ENCODE data around the gene JARID2. TPM values are rescaled to one million over a fixed set of nuclear protein-coding genes. Genes with fewer than 3 reads are reported as not detected.

Gene JARID2
- total RNA-seq, 2 donors from 2014 or later = 20.7 to 50.3 TPM

DNA sequence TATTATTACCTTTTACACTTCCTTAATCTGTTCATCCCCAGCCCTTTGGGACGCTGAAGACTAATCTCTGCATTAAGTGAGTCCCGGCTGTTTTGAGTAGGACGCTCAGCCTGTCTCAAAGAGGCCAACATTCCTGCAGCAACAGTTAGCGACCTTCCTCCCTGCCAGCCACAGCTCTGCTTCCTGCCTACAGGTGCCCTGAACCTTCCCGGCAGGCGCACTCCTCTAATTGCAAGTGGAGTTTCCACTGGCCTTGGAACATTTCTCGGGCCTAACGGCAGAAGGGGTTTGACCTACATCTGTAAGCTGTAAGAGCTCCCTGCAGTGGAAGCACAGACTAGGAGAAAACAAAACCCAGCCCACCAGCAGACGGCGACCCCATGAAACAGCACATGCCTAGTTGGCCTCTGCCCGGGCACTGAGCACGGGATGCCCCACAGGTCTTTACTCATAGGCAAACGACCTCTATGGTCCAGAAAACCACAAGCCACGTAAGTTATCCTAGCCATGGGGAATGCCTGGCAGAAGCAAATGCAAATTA, 279.1 kb downstream of the JARID2 start:
- ATAC-seq (replicated peaks) = peak; percentile 25
- H3K9me3 Mint-ChIP-seq = peaks cover 4% of the 10 kb centered on the region
- no peak overlapping the region for H3K4me3 Mint-ChIP-seq
- H3K27me3 Mint-ChIP-seq = no peaks in the 10 kb centered on the region
- H3K4me1 Mint-ChIP-seq = peaks cover 11% of the 10 kb centered on the region
- peak overlapping the region; percentile 79 for H3K27ac Mint-ChIP-seq
- peaks cover 93% of the 10 kb centered on the region for H3K36me3 Mint-ChIP-seq (ENCODE audit: low read depth)

DNA sequence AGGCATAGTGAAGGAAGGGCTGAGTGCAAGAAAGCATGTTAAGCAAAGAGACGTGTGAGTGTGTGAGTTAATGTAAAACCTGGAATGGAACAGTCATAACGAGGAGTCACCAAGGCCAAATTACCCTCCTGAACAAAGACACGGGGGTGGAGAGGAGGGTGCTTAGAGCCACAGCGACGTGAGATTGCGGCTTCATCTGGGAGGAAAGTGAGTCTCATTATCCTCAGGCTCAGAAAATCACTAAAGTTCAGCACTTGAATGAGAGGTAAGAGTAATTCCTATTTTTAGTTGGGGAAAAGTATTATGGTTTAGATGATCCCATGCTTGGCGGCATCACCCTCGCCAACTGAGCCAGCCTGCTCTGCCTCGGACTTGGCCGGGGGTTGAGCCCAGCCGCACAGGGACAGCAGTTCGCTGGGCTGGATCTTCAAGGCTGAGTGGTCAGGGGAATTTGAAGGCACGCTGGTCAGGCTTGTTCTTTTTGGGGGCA, 280.4 kb downstream of the JARID2 start:
- Mint-ChIP-seq H3K9me3 (peaks cover 4% of the 10 kb centered on the region), H3K27me3 (no peaks in the 10 kb centered on the region), H3K27ac (peak overlapping the region; percentile 79), H3K4me1 (peaks cover 11% of the 10 kb centered on the region), H3K4me3 (no peak overlapping the region), H3K36me3 (ENCODE audit: low read depth) (peaks cover 93% of the 10 kb centered on the region)
- peak; percentile 67 for ATAC-seq (replicated peaks)

DNA sequence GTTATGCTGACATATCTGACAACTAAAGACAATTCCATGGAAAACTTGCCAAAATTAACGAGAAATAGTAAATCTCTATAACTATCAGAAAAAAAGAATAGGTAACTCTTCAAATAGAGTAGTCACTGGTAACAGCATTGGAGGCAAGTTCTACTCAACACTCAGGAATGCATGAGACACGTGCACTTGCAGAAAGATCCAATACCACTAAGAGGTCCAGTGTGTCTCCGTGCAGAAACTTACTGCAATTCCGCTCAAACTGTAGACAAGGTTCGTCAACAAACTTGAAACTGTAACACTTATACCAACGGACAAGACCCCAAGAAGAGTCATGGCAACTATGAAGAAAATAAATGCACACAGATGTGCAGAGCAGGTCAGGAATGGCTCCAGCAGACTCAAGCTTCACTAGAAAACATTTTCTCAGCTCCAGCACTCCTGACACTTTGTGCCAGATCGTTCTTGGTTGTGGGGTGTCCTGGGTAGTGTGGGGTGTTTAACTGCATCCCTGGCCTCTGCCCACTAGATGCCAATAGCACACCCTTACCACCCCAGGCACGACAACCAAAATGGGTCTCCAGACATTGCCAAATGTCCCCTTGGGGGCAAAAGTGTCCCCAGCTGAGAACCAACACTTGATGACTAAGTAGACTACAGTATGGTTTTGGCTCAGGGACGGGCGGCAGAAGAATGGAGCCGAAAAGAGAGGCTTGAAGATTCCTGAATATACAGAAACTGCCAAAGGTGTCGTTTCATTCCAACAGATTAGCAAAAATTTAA, 282.2 kb downstream of the JARID2 start:
- Mint-ChIP-seq H3K4me1 (peaks cover 11% of the 10 kb centered on the region), H3K36me3 (ENCODE audit: low read depth) (peaks cover 90% of the 10 kb centered on the region), H3K27ac (no peak overlapping the region), H3K27me3 (no peaks in the 10 kb centered on the region), H3K4me3 (no peak overlapping the region), H3K9me3 (peaks cover 4% of the 10 kb centered on the region)
- ATAC-seq (replicated peaks) = no peak

- Mint-ChIP-seq H3K4me1 (peaks cover 11% of the 10 kb centered on the region), H3K27me3 (no peaks in the 10 kb centered on the region), H3K4me3 (no peak overlapping the region), H3K9me3 (peaks cover 4% of the 10 kb centered on the region), H3K27ac (no peak overlapping the region), H3K36me3 (ENCODE audit: low read depth) (peaks cover 89% of the 10 kb centered on the region)
- ATAC-seq (replicated peaks) = no peak
Observed at GRCh38 chr6:15528870-15529269, 283.0 kb downstream of the JARID2 start.

GRCh38 chr6:15530411-15530810, 284.5 kb downstream of the JARID2 start:
- H3K27me3 Mint-ChIP-seq = no peaks in the 10 kb centered on the region
- peaks cover 75% of the 10 kb centered on the region for H3K36me3 Mint-ChIP-seq (ENCODE audit: low read depth)
- peaks cover 9% of the 10 kb centered on the region for H3K4me1 Mint-ChIP-seq
- ATAC-seq (replicated peaks) = no peak
- no peak overlapping the region for H3K27ac Mint-ChIP-seq
- H3K4me3 Mint-ChIP-seq = no peak overlapping the region
- H3K9me3 Mint-ChIP-seq = peaks cover 3% of the 10 kb centered on the region

- H3K4me1 Mint-ChIP-seq = no peaks in the 10 kb centered on the region
- peaks cover 60% of the 10 kb centered on the region for H3K36me3 Mint-ChIP-seq (ENCODE audit: low read depth)
- H3K4me3 Mint-ChIP-seq = no peak overlapping the region
- H3K27ac Mint-ChIP-seq = no peak overlapping the region
- H3K27me3 Mint-ChIP-seq = no peaks in the 10 kb centered on the region
- no peaks in the 10 kb centered on the region for H3K9me3 Mint-ChIP-seq
- no peak for ATAC-seq (replicated peaks)
Observed at GRCh38 chr6:15531973-15532372, 286.1 kb downstream of the JARID2 start.

DNA sequence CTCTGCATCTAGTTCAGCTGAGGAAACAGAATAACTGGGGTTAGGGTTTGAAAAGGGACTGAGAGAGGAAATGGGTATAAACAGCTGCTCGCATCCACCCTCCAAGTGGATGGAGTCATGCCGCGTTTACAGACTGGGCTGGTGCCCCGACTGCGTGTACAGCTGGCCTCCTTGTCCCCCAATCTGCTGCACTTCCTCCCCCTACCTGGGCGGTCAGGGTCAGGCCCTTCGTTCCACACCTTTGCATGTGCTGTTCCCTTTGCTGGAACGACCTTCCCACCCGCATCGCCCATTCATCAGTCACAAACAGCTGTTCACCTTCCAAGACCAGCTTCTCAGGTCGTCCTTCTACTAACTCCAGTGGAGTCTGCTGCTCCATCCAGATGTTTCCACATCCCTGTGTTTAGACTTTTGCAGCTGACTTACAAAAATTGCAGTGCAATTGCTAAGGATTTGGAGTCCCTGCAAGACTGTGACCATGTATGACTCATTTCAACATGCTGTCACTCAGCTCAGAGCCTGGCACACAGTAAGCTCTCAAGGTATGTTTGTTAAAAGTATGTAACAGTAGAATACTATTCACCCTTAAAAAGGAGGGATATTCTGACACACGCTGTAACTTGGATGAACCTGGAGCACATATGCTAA, 287.6 kb downstream of the JARID2 start:
- Mint-ChIP-seq H3K27ac (no peak overlapping the region), H3K9me3 (peaks cover 5% of the 10 kb centered on the region), H3K36me3 (ENCODE audit: low read depth) (peaks cover 50% of the 10 kb centered on the region), H3K4me3 (no peak overlapping the region), H3K27me3 (no peaks in the 10 kb centered on the region), H3K4me1 (no peaks in the 10 kb centered on the region)
- no peak for ATAC-seq (replicated peaks)

DNA sequence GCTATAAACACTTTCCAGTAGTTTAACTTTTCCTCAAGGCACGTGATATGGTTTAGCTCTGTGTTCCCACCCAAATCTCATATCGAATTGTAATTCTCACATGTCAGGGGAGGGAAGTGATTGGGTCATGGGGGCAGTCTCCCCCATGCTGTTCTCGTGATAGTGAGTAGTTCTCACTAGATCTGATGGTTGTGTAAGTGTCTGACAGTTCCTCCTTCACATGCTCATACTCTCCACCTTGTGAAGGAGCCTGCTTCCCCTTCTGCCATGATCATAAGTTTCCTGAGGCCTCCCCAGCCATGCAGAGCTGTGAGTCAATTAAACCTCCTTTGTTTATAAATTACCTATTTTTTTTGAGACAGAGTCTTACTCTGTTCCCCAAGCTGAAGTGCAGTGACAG, 289.1 kb downstream of the JARID2 start:
- peak overlapping the region; percentile 4 for H3K27ac Mint-ChIP-seq
- no peaks in the 10 kb centered on the region for H3K27me3 Mint-ChIP-seq
- H3K4me1 Mint-ChIP-seq = peaks cover 3% of the 10 kb centered on the region
- H3K36me3 Mint-ChIP-seq (ENCODE audit: low read depth) = peaks cover 37% of the 10 kb centered on the region
- peaks cover 5% of the 10 kb centered on the region for H3K9me3 Mint-ChIP-seq
- H3K4me3 Mint-ChIP-seq = no peak overlapping the region
- ATAC-seq (replicated peaks) = no peak

- Mint-ChIP-seq H3K36me3 (ENCODE audit: low read depth) (peaks cover 30% of the 10 kb centered on the region), H3K27ac (peak overlapping the region; percentile 4), H3K4me3 (no peak overlapping the region), H3K9me3 (peaks cover 5% of the 10 kb centered on the region), H3K27me3 (no peaks in the 10 kb centered on the region), H3K4me1 (peaks cover 3% of the 10 kb centered on the region)
- ATAC-seq (replicated peaks) = no peak
Observed at GRCh38 chr6:15535495-15536197, 289.8 kb downstream of the JARID2 start.

DNA sequence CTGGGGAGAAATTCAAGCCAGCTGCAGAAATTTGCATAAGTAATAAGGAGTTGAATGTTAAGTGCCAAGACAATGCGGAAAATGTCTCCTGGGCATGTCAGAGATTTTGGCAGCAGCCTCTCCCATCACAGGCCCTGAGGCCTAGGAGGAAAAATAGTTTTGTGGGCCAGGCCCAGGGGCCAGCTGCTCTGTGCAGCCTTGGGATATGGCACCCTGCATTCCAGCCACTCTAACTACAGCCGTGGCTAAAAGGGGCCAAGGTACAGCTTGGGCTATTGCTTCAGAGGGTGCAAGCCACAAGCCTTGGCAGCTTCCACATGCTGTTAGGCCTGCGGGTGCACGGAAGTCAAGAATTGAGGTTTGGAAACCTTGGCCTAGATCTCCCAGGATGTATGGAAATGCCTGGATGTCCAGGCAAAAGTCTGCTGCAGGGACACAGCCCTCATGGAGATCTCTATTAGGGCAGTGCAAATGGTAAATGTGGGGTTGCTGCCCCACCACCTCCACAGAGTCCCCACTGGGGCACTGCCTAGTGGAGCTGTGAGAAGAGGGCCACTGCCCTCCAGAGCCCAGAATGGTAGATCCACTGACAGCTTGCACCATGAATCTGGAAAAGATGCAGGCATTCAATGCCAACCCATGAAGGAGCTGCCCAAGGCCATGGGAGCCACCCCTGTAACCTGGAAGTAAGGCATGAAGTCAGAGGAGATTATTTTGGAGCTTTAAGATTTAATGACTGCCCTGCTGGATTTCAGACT, 290.5 kb downstream of the JARID2 start:
- peaks cover 5% of the 10 kb centered on the region for H3K9me3 Mint-ChIP-seq
- H3K27ac Mint-ChIP-seq = no peak overlapping the region
- H3K27me3 Mint-ChIP-seq = no peaks in the 10 kb centered on the region
- no peak overlapping the region for H3K4me3 Mint-ChIP-seq
- H3K4me1 Mint-ChIP-seq = peaks cover 3% of the 10 kb centered on the region
- H3K36me3 Mint-ChIP-seq (ENCODE audit: low read depth) = peaks cover 22% of the 10 kb centered on the region
- no peak for ATAC-seq (replicated peaks)

GRCh38 chr6:15538106-15538505, 292.2 kb downstream of the JARID2 start:
- Mint-ChIP-seq H3K4me3 (no peak overlapping the region), H3K4me1 (peaks cover 3% of the 10 kb centered on the region), H3K36me3 (ENCODE audit: low read depth) (peaks cover 9% of the 10 kb centered on the region), H3K9me3 (peaks cover 5% of the 10 kb centered on the region), H3K27ac (peak overlapping the region; percentile 61), H3K27me3 (no peaks in the 10 kb centered on the region)
- no peak for ATAC-seq (replicated peaks)

DNA sequence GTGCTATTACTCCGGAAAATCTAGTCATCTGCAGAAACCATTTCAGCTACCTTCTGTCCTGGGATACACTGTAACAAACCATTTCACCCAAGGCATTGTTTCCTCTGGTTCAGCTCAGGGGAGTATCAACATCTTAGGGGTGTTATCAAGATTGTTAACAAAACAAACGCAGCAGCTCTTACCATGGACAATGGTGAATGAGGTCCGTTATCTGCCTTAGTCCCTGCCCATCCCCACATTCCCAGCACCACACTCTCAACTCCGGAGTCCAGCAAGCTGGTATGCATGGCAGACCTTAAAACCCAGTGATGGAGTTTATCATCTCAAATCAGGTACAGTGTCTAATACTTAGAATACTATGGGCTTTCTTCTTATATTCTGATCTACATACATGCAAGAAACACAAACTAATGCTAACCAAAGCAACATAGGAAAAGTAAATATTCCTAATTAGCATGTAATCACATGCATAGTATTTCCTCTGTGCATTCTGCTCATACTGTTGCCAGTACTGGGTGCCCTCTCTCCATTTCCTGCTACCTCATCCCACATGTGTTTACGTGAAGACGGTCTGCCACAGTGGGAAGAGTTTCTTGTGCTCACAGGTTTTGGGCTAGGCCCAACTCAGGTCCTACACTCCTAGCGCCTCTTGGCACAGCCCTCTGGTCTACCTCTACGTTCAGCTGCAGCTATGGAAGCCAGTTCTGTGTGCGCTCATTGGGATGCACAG, 293.1 kb downstream of the JARID2 start:
- H3K27ac Mint-ChIP-seq = no peak overlapping the region
- H3K36me3 Mint-ChIP-seq (ENCODE audit: low read depth) = peaks cover under 1% of the 10 kb centered on the region
- ATAC-seq (replicated peaks) = no peak
- no peak overlapping the region for H3K4me3 Mint-ChIP-seq
- no peaks in the 10 kb centered on the region for H3K27me3 Mint-ChIP-seq
- H3K9me3 Mint-ChIP-seq = peaks cover 5% of the 10 kb centered on the region
- H3K4me1 Mint-ChIP-seq = peaks cover 3% of the 10 kb centered on the region

GRCh38 chr6:15539722-15540270, 293.9 kb downstream of the JARID2 start:
- Mint-ChIP-seq H3K27ac (no peak overlapping the region), H3K9me3 (peaks cover 5% of the 10 kb centered on the region), H3K4me3 (no peak overlapping the region), H3K27me3 (no peaks in the 10 kb centered on the region), H3K4me1 (peaks cover 3% of the 10 kb centered on the region), H3K36me3 (ENCODE audit: low read depth) (no peaks in the 10 kb centered on the region)
- no peak for ATAC-seq (replicated peaks)
